Sigmoid colon (tissue), 7 donors: Measurements from ENCODE around the gene ITPK1. TPM values are rescaled to one million over a fixed set of nuclear protein-coding genes. Genes with fewer than 3 reads are reported as not detected.

ENCODE experiments used
- DNase-seq: peaks from one replicate; pipeline ENCODE4 v3.0.0-alpha.2; 2019
- H3K27ac ChIP-seq, 4 donors: fragments of 200-600 bp; sonication (generic); one replicate each; pipeline ENCODE4 v1.5.1; 2016 to 2019; ENCODE audit warnings: mild to moderate bottlenecking in 1 of 4
- H3K27me3 ChIP-seq, 3 donors: fragments of 200-600 bp; sonication (generic); one replicate each; pipeline ENCODE4 v1.5.1; 2019; ENCODE audit warnings: mild to moderate bottlenecking in 1 of 3
- H3K36me3 ChIP-seq, 4 donors: fragments of 200-600 bp; sonication (generic); one replicate each; pipeline ENCODE4 v1.5.1; 2016 to 2019
- H3K4me1 ChIP-seq, 4 donors: fragments of 200-600 bp; sonication (generic); one replicate each; pipeline ENCODE4 v1.5.1; 2017 to 2019
- H3K4me3 ChIP-seq, 4 donors: fragments of 200-600 bp; sonication (generic); one replicate each; pipeline ENCODE4 v1.5.1; 2017 to 2019; ENCODE audit warnings: mild to moderate bottlenecking in 2 of 4, moderate library complexity in 1 of 4
- H3K9me3 ChIP-seq, 4 donors: fragments of 200-600 bp in 3 of 4; sonication (generic) in 3 of 4; one replicate each; pipeline versions ENCODE4 v1.5.1 to v1.6.1; 2013 to 2019
- EP300 ChIP-seq, 4 donors: sonication (generic); formaldehyde crosslinking; IDR thresholded peaks; one replicate each; pipeline ENCODE4 v1.6.1; 2017; ENCODE audit warnings: antibody characterized with exemption in 4 of 4
- POLR2A ChIP-seq, 2 donors: fragments of 450-650 bp; IDR thresholded peaks; one replicate each; pipeline ENCODE4 v1.6.1; 2016; ENCODE audit warnings: antibody characterized with exemption in 2 of 2, mild to moderate bottlenecking in 2 of 2, moderate library complexity in 2 of 2
- POLR2AphosphoS5 ChIP-seq, 4 donors: sonication (generic); formaldehyde crosslinking; IDR thresholded peaks; one replicate each; pipeline ENCODE4 v1.6.1; 2017; ENCODE audit warnings: antibody characterized with exemption in 4 of 4
- WGBS, 2 donors: extraction: QIAGEN DNeasy Blood & Tissue Kit; methylation state at CpG; one replicate each; pipeline ENCODE4 v1.1.7; 2013; 5-methylcytosine and 5-hydroxymethylcytosine counted together
- intact Hi-C: fragments of 100-400 bp; cut with DNase I; formaldehyde crosslinking; loops from one replicate; pipeline ENCODE4 v1.15.1; 2023
- polyA plus RNA-seq, 3 donors: library from polyadenylated mRNA; stranded (reverse); fragments of 200-250 nt; gene quantifications; one replicate each; pipeline ENCODE4 v1.2.3, GENCODE V29; 2013
- total RNA-seq, 4 donors: library from RNA; depleted of rRNA; stranded (reverse); fragments of >200 nt; gene quantifications; one replicate each; pipeline ENCODE4 v1.1.0, GENCODE V29; 2016
- TF ChIP-seq, protein P1 (sequence below), 4 experiments: fragments of 450-650 bp in 3 of 4; fragments of 200-600 bp in 1 of 4; IDR thresholded peaks; one replicate each; pipeline ENCODE4 v1.5.1; 2016 to 2019; ENCODE audit warnings: antibody characterized with exemption in 4 of 4, mild to moderate bottlenecking in 3 of 4, moderate library complexity in 2 of 4
- donor health status: healthy with polysubstance abuse.
- donor health status: Bipolar disorder and iron deficiency.
- donor health status: healthy.

Gene ITPK1
- total and polyA plus RNA-seq, 7 donors = 39.8 to 75.4 (median 61.8) TPM

DNA sequence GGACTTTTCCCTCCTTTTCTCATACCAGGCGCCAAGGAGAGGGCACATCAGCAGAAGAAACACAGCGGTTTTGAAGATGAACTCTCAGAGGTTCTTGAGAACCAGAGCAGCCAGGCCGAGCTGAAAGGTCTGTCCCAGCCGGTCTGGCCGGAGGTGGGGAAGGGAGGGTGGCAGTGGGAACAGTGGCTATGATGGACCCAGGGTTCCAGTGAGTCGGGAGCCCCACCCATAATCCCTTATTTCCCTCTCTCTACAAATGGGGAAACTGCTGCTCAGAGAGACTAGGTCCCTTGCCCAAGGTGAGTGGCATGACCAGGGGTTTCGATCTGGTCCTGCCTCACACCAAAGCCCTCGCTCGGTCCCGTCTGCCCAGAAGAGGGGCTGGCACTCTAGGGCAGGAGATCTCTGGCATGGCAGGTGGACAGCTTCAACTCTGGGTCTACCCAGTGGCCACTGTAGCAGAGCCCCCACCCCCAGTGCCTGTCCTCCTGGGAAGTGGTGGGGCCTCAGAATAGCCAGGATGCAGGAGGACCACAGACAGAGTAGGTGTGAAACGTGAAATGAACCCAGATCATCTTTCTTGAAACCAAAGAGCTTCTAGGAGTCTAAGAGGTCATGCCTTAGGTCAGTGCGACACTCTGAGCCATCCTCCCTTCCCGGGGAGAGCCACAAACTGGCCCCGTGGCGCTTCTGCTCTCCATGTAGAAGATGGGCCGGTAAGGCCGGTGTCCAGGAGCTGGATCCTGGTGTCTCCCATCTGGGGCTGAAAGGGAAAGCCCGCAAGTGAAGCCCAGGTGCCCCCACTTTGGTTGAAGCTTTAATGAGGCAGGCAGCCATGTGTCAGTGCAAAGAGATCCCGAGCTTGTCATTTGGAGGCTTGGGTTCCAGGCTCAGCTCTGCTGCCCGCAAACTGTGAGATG is 185.8 kb downstream of the ITPK1 start:
- TF ChIP-seq POLR2A (IDR thresholded peaks at IDR 0.05) = no peak
- no peak for TF ChIP-seq POLR2AphosphoS5 (IDR thresholded peaks at IDR 0.05)
- H3K9me3 ChIP-seq = no peaks in the 10 kb centered on the region
- H3K4me3 ChIP-seq = no peak overlapping the region
- peaks cover 0 to 4% (median 0%) of the 10 kb centered on the region in 4 donors for H3K36me3 ChIP-seq
- DNase-seq = no peak
- H3K27ac ChIP-seq = no peak overlapping the region
- H3K4me1 ChIP-seq = no peaks in the 10 kb centered on the region
- intact Hi-C loops = no loop called here
- no peaks in the 10 kb centered on the region for H3K27me3 ChIP-seq
- 85 to 89% methylated on average over 20 of the region's 20 CpGs for WGBS, 2 donors

GRCh38 chr14:92928961-92929688 is 186.6 kb downstream of the ITPK1 start:
- H3K4me1 ChIP-seq = no peaks in the 10 kb centered on the region
- 81 to 86% methylated on average over 12 of the region's 12 CpGs for WGBS, 2 donors
- TF ChIP-seq POLR2A (IDR thresholded peaks at IDR 0.05) (no peak), EP300 (IDR thresholded peaks at IDR 0.05) (no peak), POLR2AphosphoS5 (IDR thresholded peaks at IDR 0.05) (no peak)
- TF ChIP-seq, protein P1, sequence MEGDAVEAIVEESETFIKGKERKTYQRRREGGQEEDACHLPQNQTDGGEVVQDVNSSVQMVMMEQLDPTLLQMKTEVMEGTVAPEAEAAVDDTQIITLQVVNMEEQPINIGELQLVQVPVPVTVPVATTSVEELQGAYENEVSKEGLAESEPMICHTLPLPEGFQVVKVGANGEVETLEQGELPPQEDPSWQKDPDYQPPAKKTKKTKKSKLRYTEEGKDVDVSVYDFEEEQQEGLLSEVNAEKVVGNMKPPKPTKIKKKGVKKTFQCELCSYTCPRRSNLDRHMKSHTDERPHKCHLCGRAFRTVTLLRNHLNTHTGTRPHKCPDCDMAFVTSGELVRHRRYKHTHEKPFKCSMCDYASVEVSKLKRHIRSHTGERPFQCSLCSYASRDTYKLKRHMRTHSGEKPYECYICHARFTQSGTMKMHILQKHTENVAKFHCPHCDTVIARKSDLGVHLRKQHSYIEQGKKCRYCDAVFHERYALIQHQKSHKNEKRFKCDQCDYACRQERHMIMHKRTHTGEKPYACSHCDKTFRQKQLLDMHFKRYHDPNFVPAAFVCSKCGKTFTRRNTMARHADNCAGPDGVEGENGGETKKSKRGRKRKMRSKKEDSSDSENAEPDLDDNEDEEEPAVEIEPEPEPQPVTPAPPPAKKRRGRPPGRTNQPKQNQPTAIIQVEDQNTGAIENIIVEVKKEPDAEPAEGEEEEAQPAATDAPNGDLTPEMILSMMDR (IDR thresholded peaks at IDR 0.05) = no peak
- H3K27ac ChIP-seq = no peak overlapping the region
- intact Hi-C loops = no loop called here
- DNase-seq = no peak
- H3K27me3 ChIP-seq = no peaks in the 10 kb centered on the region
- no peak overlapping the region for H3K4me3 ChIP-seq
- no peaks in the 10 kb centered on the region for H3K9me3 ChIP-seq
- peaks cover 0 to 4% (median 0%) of the 10 kb centered on the region in 4 donors for H3K36me3 ChIP-seq

DNA sequence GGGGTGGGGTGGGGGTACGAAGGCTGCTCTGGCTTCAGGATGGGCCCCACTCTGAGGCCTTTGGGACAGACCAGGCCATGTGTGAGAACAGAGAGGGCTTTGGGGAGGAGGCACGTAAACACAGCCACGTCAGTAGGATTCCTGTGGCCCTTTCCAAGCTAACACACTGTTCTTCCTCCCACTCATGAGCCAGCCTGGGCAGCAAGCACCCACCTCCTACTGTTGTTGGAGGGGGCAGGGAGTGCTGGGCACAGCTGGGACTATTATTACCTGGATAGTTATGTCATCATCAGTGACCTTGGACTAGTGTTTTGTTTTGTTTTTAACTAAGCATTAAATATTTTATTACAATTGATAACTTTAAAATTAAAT is 187.5 kb downstream of the ITPK1 start:
- Histone ChIP-seq H3K27me3 (peaks cover 0 to 6% (median under 1%) of the 10 kb centered on the region in 3 donors), H3K36me3 (peaks cover 0 to 4% (median 0%) of the 10 kb centered on the region in 4 donors), H3K4me3 (no peak overlapping the region), H3K27ac (no peak overlapping the region), H3K4me1 (peaks cover 0 to 4% (median 3%) of the 10 kb centered on the region in 4 donors), H3K9me3 (no peaks in the 10 kb centered on the region)
- no peak for DNase-seq
- no peak for TF ChIP-seq EP300 (IDR thresholded peaks at IDR 0.05)
- TF ChIP-seq, protein P1 (IDR thresholded peaks at IDR 0.05) = no peak
- no peak for TF ChIP-seq POLR2A (IDR thresholded peaks at IDR 0.05)
- TF ChIP-seq POLR2AphosphoS5 (IDR thresholded peaks at IDR 0.05) = no peak
- WGBS, 2 donors = 79 to 80% methylated on average over 3 of the region's 3 CpGs
- intact Hi-C loops = no loop called here

GRCh38 chr14:92927349-92928257 is 188.1 kb downstream of the ITPK1 start:
- TF ChIP-seq, protein P1 (IDR thresholded peaks at IDR 0.05) = no peak
- TF ChIP-seq POLR2A (IDR thresholded peaks at IDR 0.05) (no peak), POLR2AphosphoS5 (IDR thresholded peaks at IDR 0.05) (no peak), EP300 (IDR thresholded peaks at IDR 0.05) (no peak)
- H3K4me3 ChIP-seq = no peak overlapping the region
- DNase-seq = no peak
- WGBS, 2 donors = 70 to 71% methylated on average over 14 of the region's 14 CpGs
- H3K27me3 ChIP-seq = peaks cover 6 to 13% (median 7%) of the 10 kb centered on the region in 3 donors
- H3K9me3 ChIP-seq = no peaks in the 10 kb centered on the region
- no peak overlapping the region for H3K27ac ChIP-seq
- peaks cover 0 to 4% (median 0%) of the 10 kb centered on the region in 4 donors for H3K36me3 ChIP-seq
- H3K4me1 ChIP-seq = peaks cover 0 to 10% (median 8%) of the 10 kb centered on the region in 4 donors
- intact Hi-C loops = no loop called here
